ENCODE measurements around the gene ZMYM4.
"Not testable (repeated sequence)": the region's sequence is repeated elsewhere in the genome, so short reads cannot be mapped to it uniquely, and the experiment has no call there.

ZMYM4 gene

DNA sequence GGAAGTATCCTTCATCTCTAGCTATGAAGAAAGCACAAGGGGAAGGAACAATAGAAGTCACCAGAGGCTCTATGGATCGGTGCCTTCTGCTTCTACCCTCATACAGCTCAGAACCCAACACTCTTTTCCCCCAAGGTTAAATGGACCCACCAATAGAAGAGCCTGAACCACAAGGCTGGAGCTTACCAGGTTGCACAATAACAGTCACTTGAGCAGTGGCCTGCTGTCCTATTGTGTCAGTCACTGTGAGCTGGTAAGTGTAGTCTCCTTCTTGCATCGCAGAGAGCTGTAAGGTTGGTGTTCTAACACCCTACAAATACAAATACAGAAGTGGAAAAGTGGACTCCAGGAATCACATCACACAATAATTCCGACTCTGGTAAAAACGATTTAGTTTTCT is 185.7 kb downstream of the ZMYM4 start:
- DNase-seq (ENCODE audit: low read depth), result no peak

DNA sequence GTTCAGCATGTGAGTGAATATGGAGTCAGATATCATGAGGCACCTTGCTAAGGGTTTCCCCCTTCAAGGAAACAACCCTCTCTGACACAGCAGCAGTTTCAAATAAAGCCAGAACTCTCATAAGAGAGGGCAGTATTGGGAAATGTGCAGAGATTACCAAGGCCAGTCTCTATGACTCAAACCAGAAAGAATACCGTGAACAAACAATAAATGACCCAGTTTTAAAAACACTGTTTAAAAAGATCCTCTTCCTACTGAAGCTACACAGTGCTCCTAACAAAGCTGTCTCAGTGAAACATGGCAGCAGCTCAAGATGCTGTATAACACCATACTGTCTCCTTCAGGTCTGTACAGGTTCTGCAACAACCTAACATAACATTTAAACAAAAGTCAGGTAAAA is 186.1 kb downstream of the ZMYM4 start:
- no peak for DNase-seq (ENCODE audit: low read depth)

DNA sequence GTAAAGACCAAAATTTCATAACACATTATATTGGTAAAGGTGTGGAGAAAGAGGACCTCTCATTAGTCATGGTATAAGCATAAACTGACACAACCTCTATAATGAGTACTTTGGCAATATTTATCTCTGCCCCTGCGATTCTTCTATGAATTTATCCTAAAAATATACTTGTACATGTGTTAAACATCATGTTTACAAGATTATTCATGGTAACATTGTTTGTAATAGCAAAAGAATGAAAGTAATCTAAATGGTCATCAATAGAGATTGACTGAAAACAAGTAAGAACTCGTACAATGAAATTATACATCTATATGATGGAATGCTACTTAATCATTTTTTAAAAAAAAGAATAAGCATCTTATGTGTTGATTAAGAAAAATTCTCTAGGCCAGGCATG is 192.3 kb downstream of the ZMYM4 start:
- no peak for DNase-seq (ENCODE audit: low read depth)

DNA sequence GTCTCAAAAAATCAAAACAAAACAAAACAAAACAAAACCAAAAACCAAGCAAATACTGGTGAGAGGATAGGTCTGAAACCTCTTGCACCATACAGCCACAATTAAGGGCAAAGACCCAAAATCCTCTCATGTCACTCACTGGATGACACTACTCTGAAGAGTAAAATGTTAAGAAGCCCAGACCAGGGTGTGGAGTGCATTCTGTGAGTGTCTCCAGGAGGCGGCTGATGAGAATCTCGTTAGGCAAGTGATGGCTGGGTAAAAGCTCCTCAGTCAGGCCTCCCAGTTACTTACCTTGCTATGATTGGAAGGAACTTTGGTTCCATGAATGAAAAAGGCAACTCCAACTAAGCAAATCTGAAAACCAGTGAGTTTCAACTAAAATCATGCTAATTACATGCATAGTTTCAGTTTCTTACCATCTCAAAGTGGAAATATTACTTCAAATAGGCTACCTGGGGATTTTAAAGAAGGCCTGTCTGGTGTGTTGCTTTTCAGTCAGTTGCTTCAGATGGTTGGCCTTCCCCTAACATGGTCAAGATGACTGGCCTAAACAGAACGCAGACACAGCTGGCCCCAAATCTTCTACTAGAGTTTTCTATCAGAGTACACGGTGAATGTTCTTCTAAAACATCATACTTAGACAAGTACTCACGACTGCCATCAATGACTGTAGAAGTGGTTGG is 193.6 kb downstream of the ZMYM4 start:
- no peak for DNase-seq (ENCODE audit: low read depth)

DNA sequence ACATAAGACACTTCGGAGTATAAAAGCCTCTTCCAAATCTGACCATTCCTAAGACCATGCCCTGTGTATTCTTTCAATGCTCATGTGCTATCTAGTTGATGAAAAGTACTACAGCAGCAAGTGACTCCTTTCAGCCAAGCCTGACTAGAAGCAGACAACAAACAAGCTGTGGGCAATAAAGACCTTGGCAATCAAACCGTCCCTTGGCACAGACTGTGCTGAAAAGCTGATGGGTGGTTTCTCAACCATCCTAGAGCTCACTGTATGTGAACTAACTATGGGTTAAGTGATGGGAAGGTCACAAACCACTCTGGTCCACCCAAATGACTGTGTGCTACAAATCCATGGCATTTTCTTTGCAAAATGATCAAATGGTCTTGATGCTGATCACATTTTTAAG is 194.7 kb downstream of the ZMYM4 start:
- DNase-seq (ENCODE audit: low read depth), result no peak

DNA sequence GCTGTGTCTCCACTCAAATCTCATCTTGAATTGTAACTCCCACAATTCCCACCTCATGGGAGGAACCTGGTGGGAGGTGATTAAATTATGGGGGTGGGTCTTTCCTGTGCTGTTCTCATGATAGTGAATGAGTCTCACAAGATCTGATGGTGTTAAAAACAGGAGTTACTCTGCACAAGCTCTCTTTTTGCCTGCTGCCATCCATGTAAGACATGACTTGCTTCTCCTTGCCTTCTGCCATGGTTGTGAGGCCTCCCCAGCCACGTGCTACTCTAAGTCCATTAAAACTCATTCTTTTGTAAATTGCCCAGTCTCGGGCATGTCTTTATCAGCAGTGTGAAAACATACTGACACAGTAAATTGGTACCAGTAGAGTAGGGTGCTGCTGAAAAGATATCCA is 195.2 kb downstream of the ZMYM4 start:
- DNase-seq (ENCODE audit: low read depth), result not testable (repeated sequence)

DNA sequence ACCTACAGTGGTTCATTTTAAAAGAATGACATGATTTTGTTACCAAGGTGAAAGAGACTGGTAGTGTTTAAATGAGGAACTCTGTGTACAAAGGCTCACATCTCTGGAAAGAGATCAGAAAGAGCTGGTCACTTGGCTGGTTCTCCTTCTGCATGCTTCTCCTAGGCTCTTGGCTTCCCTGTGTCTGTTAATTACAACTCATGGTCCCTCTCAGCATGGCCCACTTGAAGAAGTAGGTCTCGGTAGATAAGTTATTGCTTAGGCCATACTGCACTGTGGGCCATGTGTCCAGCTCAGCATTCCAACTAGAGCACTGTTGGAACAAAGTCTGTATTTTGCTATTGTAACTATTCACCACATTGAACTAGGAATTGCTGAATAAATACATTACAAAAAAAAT is 197.6 kb downstream of the ZMYM4 start:
- DNase-seq (ENCODE audit: low read depth), result no peak

DNA sequence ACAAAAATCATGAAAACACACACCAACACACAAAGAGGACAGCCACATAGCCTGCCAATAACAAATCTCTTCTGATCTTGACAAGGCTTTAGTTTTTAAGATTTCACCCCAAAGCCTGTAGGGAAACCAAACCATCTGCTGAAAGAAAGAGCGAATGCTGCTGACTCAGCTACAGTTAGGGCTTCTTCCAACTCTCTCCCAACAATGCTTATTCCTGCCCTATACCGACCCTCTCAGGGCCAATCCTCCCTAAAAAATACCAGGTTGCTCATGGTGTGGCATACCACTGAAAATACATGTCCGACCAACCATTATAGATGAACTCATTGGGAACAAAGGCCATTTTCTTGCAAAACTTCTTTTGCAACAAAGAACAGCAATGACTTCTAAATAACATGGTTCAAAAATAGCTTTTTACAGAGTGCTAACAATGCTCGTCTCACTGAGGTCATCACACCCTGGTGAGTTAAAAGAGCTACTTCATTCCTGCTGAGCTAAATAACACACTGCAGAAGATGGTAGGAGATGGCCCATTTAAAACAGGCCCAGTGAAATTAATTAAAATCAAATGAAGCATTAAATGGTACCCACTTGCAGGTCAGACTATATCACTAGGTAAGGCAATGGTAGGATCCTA is 202.6 kb downstream of the ZMYM4 start:
- DNase-seq (ENCODE audit: low read depth), result no peak
